Measurements from ENCODE around the gene FOXJ1.

The FOXJ1 gene

GRCh38 chr17:76088868-76089576, 52.0 kb downstream of the FOXJ1 start:
- in situ Hi-C loops (cut with HindIII; ENCODE audit: low sequenced_read_pairs) = no loop called here
- TF ChIP-seq CTCF (IDR thresholded peaks at IDR 0.05; ENCODE audit: low read depth, low read length) = no peak
- DNase-seq (ENCODE audit: low read depth, low spot score) = no peak
- H3K4me3 ChIP-seq (ENCODE audit: low read depth, low read length) = no peak overlapping the region

GRCh38 chr17:76088041-76088867, 52.8 kb downstream of the FOXJ1 start:
- no peak for TF ChIP-seq CTCF (IDR thresholded peaks at IDR 0.05; ENCODE audit: low read depth, low read length)
- no peak overlapping the region for H3K4me3 ChIP-seq (ENCODE audit: low read depth, low read length)
- in situ Hi-C loops (cut with HindIII; ENCODE audit: low sequenced_read_pairs) = no loop called here
- DNase-seq (ENCODE audit: low read depth, low spot score) = no peak

GRCh38 chr17:76087531-76087930, 53.5 kb downstream of the FOXJ1 start:
- no peak for DNase-seq (ENCODE audit: low read depth, low spot score)
- in situ Hi-C loops (cut with HindIII; ENCODE audit: low sequenced_read_pairs) = no loop called here
- H3K4me3 ChIP-seq (ENCODE audit: low read depth, low read length) = no peak overlapping the region
- TF ChIP-seq CTCF (IDR thresholded peaks at IDR 0.05; ENCODE audit: low read depth, low read length) = no peak

- H3K4me3 ChIP-seq (ENCODE audit: low read depth, low read length) = no peak overlapping the region
- in situ Hi-C loops (cut with HindIII; ENCODE audit: low sequenced_read_pairs) = no loop called here
- TF ChIP-seq CTCF (IDR thresholded peaks at IDR 0.05; ENCODE audit: low read depth, low read length) = no peak
Observed at GRCh38 chr17:76086384-76086783, 54.7 kb downstream of the FOXJ1 start.

More at GRCh38 chr17:76086384-76086783, 54.7 kb downstream of the FOXJ1 start:
- no peak for DNase-seq (ENCODE audit: low read depth, low spot score)
